ENCODE results near the gene CANT1.

Gene CANT1

DNA sequence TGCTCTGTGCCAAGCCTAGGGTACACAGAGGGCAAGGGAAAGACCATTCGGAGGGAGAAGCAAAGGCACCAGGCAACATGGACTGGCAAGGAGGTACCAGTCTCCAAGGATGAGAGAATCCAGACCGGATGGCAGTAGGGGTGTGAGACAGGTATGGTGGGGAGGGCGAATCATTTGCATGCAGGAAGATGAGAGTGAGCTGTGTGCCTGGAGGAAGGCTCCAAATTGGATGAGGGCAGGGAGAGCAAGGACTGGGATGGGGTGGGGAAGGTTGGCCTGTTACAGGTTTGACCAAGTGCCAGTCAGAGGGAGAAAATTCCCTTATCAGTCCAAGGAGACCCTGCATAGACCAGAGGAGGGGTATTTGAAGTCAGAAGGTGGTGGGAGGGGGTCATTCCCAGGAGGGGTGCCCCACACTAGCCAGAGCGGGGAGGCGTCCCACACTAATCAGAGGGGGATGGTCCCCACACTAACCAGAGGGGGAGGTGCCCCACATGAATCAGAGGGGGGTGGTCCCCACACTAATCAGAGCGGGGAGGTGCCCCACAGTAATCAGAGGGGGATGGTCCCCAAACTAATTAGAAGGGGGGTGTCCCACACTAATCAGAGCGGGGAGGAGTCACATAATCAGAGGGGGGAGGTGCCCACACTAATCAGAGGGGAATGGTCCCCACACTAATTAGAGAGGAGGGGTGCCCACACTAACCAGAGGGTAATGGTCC, 737 bp downstream of the CANT1 start:
- no peak for DNase-seq (ENCODE audit: low read depth in 2 of 2)

DNA sequence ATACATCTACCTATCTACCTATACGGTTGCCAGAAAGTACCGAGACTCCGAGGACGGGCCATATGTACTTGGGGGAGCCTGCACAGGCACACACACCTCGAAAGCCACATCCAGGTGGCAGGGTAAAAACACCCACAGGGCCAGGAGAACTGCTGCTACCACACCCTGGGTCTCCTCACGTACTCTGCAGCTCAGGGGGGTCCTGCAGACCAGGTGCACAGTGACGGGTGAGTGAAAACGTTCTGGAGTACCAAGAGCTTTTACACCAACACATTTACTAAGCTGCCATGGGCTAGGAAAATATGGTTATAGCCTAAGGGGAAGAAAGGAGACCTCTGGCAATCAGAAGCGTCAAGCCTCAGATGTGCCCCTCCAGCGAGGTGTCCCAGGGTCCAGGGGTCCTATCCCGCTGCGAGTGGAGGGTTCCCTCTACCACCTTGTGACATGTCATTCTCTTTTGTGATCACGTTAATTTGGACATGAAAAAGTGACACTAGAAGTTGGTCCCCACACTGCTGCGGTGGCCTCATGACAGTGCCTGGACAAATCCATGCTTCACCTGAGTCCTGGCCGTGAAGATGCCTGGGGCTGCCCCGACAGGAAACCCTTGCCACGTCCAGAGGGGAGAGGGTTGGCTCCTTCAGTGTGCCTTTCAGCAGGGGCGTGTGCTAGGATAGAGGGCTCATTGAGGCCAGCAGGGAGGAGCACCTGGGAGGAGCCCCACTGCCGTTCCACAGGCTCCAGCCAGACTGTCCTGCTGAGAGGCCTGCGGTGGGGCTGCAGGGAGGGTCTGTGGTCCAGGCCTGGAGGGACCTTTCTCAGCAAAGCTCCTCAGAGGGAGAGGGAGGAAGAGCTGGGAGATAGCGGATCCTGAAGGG, 1.8 kb downstream of the CANT1 start:
- no peak for DNase-seq (ENCODE audit: low read depth in 2 of 2)

DNA sequence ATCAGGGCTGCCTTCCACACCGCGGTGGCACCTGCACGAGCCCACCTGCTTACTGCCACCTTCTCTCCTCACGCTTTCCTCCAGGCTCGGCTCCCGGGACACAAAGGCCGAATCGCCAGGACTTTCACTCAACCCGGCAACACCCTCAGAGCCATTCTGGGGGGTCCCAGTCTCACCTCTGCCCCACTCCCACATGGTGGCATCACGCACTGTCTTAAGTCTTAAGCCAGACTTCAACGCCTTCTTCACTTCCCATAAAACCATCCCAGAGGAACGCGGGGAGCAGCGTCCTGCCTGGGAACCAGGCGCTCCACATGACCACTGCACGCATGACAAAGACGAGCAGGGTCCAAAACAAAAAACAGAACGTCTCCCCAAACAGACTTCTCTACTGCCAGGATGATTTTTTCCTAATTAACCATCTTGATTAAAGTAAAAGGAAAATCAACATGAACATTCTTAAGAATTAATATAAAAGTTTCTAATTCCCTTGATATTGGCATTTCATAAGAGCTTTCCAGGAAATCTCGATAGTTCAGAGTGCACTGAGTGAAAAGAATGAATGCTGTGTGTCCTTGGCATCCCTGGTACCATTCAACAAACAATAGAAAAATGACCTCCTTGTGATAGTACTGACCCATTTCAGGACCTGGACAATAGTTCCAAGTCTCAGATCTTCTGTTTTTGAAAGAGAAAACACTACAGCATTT, 2.6 kb downstream of the CANT1 start:
- DNase-seq (ENCODE audit: low read depth in 2 of 2): no peak

GRCh38 chr17:79006046-79006445, 3.5 kb downstream of the CANT1 start:
- DNase-seq (ENCODE audit: low read depth in 2 of 2): no peak

DNA sequence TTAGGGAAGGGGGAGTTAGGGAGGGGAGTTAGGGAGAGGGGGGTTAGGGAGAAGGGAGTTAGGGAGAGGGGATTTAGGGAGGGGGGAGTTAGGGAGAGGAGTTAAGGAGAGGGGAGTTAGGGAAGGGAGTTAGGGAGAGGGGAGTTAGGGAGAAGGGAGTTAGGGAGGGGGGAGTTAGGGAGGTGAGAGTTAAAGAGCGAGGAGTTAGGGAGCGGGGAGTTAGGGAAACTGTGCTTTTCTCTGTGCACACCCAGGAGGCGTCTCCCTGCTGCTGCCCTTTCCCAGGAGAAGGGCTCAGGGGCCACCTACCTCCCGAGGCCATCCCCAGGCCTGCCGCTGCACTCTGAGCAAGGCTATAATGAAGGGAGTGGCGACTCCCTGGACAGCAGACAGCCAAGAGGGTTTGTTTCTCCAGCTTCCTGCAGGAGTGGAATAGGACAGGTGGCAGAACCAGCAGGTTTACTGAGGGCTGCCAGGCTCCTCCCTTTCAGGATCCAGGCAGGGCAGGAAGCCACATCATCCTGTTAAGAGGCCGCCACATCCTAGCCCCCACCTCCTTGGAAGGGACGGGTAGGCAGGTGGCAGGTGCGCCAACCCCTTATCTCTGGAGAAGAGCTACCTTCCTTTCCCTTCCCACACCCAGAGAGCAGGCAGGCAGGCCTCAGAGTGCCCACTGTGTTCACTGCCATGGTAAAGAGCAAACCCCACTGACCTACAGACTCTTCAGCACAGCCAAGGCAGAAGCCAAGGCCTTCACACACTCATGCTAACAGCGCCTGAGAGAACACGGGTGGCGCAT, 4.3 kb downstream of the CANT1 start:
- no peak for DNase-seq (ENCODE audit: low read depth in 2 of 2)

DNA sequence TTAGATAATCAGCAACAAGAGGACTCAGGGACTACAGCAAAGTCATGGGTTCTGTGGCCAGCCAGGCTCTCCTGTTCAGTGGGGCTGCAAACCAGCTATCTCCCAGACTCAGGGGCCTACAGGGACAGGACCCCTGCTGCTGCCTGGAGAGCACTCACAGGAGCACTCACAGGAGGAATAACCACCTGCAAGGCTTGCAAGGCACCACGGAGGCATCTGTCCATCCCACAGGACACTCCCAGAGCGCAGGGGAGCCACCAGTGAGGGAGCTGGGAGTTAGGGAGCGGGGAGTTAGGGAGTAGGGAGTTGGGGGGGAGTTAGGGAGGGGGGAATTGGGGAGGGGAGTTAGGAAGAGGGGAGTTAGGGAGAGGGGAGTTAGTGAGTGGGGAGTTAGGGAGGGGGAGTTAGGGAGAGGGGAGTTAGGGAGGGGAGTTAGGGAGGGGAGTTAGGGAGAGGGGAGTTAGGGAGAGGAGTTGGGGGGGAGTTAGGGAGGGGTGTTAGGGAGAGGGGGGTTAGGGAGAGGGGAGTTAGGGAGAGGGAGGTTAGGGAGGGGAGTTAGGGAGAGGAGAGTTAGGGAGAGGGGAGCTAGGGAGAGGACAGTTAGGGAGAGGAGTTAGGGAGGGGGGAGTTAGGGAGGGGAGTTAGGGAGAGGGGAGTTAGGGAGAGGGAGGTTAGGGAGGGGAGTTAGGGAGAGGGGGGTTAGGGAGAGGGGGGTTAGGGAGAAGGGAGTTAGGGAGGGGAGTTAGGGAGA, 5.7 kb downstream of the CANT1 start:
- no peak for DNase-seq (ENCODE audit: low read depth in 2 of 2)

DNA sequence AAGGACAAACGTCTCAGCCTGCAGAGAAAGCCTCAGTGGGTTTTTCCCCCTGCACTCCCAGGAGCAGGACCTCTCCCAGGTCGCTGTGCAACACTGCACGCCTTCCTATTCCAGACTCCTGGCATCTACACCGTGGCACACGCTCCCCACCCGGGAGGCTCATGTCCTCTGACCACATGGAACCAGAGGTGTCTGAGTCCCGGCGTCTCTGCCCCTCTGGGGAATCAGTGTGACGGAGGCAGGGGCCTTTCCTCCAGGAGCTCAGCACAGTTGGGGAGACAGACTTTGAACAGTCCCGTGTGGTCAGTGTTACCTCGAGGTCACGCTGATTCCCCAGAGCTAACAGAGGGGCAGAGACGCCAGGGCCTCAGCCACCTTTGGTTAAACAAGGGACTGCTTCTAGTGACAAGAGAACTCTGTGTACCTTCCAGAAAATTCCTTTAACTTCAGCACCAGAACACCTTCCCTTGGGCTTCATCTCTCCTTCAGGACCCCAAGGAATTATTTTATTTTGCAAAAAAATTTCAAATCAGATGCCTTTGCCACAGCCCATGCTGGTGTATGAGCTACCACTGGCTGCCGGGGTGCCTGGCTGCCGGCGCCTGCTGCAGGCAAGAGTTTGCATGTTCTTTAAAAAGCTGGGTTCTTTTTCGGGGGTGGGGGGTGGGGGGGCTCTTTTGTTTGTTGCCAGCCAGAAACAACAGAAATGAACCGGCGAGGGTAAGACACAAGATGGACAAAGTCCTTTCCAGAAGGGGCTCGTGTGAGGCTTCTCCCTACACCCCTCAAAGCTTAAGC, 6.6 kb downstream of the CANT1 start:
- no peak for DNase-seq (ENCODE audit: low read depth in 2 of 2)

DNA sequence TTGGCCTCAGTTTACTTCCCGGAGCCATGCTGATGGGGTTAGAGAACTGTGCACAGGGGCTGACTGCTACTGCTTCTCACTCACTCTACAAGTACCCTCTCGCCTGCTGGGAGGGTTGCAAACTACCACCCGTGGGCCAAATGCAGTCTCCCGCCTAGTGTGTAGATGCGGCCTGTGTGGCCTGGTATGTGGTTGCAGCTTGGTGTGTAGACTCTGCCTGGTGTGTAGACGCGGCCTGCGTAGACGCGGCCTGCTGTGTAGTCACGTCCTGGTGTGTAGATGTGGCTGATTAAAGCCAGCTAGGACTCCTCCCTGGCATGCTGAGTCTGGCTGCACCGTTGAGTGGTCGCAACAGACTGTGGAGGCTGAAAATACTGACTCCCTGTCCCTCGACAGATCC, 7.3 kb downstream of the CANT1 start:
- no peak for DNase-seq (ENCODE audit: low read depth in 2 of 2)

DNA sequence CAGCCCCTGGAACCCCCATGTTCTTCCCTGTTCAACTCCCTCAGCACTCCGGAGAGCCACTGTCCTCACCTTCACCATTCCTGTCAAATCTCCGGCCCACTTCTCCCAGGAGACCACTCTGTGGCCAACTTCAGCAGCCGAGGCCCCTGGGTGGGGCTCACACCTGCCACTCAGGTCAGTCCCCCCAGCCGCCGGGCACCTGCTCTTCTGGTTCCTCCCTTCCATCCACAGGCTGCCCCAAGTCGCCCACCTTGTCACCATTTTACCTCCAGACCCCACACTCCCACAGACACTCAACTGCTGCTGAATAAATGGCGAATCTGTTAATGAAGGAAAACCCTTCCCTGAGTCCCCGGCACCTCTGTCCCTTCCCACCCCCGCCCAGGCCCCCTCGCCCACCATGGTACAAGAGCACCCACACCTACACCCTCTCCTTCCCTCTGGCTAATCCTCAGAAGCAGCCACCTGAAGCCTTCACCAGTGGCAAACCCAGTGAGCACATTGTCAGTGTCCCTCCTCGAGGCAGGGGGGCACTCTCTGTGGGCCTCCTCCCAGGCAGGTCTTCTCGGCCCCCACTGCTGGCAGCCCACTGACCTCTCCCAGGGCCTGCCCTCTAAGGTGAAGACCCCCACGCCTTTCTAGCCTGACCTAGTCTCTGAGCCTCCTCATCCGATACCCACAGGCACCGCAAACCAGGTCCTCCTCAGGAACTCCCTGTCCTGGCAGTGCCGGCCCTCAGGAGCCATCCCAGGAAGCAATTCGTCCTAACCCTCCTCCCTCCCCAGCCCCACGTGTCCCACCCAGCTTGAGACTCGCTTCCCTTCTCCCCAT, 8.2 kb downstream of the CANT1 start:
- DNase-seq (ENCODE audit: low read depth in 2 of 2): no peak

DNA sequence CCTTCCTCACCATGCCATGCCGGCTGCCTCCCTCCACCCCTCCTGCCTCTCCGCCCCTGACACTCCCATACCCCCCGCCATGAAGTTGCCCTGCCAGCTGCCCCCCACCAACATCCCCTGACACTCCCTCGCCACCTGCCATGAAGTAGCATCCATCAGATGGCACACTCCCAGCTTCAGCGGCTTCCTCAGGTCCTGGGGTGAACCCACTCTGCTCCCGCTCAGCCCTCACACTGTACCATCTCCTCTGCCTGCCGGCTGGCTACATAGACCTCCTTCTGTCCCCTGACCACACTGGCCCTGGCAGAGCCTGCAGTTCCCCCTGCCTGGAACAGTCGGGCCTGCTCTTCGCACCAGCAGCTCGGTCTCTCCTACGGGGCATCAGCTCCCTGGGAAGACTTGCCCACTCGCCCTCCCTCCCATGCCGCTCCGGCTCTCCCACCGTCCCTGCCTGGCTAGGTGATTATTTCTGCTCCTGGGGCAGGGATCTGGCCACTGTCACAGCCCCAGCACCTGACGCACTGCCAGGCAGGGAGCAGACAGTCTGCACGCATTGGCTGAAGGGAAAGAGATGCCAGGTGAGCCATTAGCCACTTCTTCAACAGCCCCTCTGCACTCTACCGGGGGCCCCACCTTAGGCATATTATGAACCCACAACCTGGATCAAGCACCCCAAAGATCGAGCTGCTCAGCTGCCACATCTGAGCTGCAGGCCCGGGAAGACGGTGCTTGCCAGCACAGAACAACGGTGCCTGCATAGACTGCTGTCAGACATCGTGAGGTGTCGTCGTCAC, 9.0 kb downstream of the CANT1 start:
- DNase-seq (ENCODE audit: low read depth in 2 of 2): no peak

- DNase-seq (ENCODE audit: low read depth in 2 of 2): no peak
These were observed 9.6 kb downstream of the CANT1 start for GRCh38 chr17:78999947-79000395.

DNA sequence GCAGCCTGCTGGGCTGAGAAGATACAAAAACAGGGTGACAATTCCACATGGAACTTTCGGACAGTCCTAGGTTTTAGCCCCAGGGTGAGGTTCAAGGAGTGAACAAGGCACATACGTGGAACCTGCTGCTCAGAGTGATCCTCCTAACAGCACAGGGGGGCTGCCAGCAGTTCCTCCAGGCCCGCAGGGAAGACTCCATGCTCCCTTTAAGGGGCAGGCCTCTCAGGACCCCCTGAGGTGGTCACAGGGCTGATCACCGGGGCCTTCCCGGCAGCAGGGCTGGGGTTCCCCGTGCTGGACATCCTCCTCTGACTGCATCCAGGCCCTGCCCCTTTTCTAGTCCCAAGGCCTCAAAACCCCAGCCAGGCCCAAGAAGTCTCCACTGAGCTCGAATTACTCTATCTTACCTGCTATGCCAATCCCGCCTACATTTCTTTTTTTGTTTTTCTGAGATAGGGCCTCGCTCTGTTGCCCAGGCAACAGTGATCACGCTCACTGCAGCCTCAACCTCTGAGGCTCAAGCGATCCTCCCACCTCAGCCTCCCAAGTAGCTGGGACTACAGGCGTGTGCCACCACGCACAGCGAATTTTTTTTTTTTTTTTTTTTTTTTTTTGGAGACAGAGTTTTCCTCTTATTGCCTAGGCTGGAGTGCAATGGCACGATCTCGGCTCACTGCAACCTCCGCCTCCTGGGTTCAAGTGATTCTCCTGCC, 10.4 kb downstream of the CANT1 start:
- no peak for DNase-seq (ENCODE audit: low read depth in 2 of 2)

- no peak for DNase-seq (ENCODE audit: low read depth in 2 of 2)
These were observed 11.1 kb downstream of the CANT1 start for GRCh38 chr17:78998311-78999055.

DNA sequence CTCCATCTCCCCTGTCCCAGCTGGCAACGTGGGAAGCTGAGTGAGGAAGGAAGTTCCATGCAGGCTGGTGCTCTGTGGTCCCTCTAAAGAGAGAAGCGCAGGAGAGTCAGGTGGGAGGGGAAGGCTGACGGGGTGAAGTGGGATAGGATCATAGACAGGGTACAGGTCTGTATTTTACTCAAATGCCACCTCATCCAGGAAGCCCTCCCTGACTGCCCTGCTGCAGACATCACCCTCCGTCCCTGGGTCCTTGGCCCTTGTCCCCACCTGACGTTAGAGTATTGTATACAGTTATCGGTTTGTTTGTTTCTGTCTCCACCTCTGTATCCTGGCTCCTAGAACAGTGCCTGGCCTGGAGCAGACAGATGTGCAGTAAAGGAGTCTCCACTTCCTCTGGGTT, 11.7 kb downstream of the CANT1 start:
- DNase-seq (ENCODE audit: low read depth in 2 of 2): no peak

DNA sequence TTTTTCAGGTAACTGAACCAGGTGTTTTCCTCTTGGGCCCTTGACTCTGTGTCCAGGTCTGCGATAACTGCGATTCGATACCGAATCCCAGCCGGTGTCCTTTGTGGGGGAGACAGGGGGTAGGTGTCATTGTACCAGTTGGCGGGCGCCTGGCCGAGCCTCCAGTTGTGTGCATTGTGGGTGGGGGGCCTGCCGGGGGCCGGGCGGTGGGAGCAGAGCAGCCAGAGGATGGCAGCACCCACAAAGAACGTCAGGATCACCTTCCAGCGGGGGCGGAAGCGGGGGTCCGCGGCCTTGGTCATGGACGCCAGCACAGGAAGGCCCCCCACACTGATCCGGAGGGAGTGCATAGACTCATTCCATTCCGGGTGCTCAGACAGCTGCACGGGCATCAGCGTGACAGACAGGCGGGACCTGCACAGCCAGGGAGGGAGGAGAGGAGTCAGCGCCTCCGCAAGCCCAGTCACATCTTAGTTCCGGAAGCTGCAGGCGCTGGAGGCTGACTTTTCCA, 12.3 kb downstream of the CANT1 start:
- no peak for DNase-seq (ENCODE audit: low read depth in 2 of 2)

GRCh38 chr17:78996781-78997201, 12.8 kb downstream of the CANT1 start:
- DNase-seq (ENCODE audit: low read depth in 2 of 2): no peak

Measured in stimulated activated CD4-positive, alpha-beta T cell treated with anti-CD3 and anti-CD28 coated beads, Interleukin-1b, Interleukin-23, amount 100 ng/mL, for 4 hours (primary cell).